ENCODE results near the gene MMP19.

Gene MMP19

GRCh38 chr12:55812088-55812487 lies 30.6 kb downstream of the MMP19 start:
- no peak for DNase-seq

DNA sequence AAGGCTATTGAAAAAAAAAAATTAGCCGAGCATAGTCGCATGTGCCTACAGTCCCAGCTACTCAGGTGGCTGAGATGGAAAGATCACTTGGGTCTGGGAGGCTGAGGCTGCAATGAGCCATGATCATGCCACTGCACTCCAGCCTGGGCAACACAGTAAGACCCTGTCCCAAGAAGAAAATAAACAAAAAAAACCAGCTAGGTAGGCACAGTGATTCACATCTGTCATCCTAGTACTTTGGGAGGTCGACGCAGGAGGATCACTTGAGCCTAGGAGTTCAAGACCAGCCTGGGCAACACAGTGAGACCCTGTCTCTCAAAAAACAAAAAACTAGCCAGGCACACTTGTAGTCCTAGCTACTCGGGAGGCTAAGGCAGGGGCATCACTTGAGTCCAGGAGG lies 33.5 kb downstream of the MMP19 start:
- DNase-seq, result no peak

DNA sequence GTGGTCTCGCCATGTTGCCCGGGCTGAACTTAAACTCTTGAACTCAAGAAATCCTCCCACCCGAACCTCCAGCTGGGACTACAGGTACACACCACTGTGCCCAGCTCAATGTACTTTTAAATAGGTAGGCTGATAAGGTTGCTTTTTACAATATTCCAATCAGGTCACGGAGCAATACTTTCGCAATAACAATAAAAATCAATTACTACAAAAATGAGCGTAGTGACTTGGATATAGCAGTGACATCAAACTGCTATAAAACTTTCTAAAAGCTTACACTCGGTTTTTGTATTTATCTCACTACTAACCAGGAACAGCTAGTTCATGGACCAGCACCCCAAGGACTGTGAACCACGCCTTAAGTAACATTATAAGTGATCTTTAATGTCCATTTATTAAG lies 35.8 kb downstream of the MMP19 start:
- no peak for DNase-seq

- no peak for DNase-seq
Measured at GRCh38 chr12:55797550-55797949, 45.2 kb downstream of the MMP19 start.

GRCh38 chr12:55797068-55797467 lies 45.7 kb downstream of the MMP19 start:
- no peak for DNase-seq

- no peak for DNase-seq
Measured at GRCh38 chr12:55795950-55796349, 46.8 kb downstream of the MMP19 start.

DNA sequence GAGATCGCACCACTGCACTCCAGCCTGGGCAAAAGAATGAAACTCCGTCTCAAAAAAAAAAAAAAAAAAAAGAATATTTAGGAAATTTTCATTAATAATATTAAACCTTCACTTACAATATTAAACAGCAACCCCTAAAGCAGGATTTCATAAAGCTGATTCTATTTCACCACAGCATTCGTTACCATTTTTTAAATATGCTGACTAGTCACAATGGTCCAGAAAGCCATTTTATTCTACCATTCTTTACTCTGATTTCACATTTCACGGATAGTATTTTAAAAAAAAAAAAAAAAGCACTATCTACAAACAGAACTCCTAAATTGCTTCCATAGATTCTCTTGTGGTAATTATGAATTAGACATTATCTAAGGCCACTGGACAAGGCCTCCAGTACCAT lies 52.8 kb downstream of the MMP19 start:
- DNase-seq, result no peak

- DNase-seq, result no peak
Measured at GRCh38 chr12:55789171-55789570, 53.6 kb downstream of the MMP19 start.

- no peak for DNase-seq
Measured at GRCh38 chr12:55788546-55788945, 54.2 kb downstream of the MMP19 start.
